Measurements from ENCODE around the gene MYO10. TPM values are rescaled to one million over a fixed set of nuclear protein-coding genes. Genes with fewer than 3 reads are reported as not detected.

MYO10 gene
- total RNA-seq, 3 donors from 2014 or later (not counting 1 experiment from before 2014, with no cell fraction given), result 0.83 to 1.2 TPM; not detected in 1

DNA sequence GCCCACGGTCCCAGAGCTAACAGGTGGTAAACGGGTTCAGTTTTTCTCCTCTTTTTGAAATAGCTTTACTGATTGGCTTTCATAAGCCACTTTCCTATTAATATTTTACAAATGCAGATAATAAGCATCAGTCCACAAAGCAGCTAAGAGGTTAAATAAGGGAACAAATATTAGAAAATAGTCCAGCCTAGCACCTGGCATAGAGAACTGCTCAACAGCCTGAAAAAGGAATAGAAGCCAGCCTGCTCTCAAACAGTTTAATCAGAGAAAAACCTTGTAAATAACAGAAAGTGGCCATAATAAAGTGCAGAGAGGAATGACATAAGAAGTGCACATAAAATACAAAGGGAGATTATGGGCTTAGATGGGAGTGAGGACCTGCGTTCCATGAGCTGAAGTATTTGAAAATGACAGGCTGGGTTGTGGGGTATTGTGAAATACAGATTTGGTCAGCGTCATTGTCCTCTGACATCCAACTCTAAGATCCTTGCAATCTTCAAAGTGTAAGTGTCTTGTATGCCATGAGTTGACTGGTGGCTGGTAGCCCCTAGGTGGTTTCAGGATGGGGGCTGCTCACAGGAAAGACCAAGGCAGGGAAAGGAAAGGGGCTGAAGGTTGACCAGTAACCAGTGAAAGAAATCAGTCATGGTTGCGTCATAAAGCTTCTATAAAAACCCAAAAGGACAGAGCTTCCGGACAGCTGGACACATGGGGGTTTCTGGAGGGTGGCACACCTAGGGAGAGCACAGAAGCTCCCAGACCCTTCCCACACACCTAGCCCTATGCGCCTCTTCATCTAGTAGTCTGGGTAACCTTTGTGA lies 32.4 kb downstream of the MYO10 start:
- WGBS (ENCODE audit: insufficient coverage), result 89% methylated on average over 7 of the region's 7 CpGs
- Histone ChIP-seq H3K4me1 (ENCODE audit: control insufficient read depth, insufficient read depth, low read length) (no peaks in the 10 kb centered on the region), H3K36me3 (ENCODE audit: control insufficient read depth, insufficient read depth, low read length) (no peaks in the 10 kb centered on the region), H3K27ac (ENCODE audit: low read length) (no peak overlapping the region), H3K4me3 (ENCODE audit: low read length) (no peak overlapping the region), H3K27me3 (ENCODE audit: control insufficient read depth, insufficient read depth, low read length) (no peaks in the 10 kb centered on the region), H3K9me3 (ENCODE audit: control insufficient read depth, insufficient read depth, low read length) (no peaks in the 10 kb centered on the region)
- Mint-ChIP-seq H3K4me3 (no peak overlapping the region), H3K4me1 (no peaks in the 10 kb centered on the region), H3K27ac (no peak overlapping the region), H3K36me3 (no peaks in the 10 kb centered on the region), H3K27me3 (ENCODE audit: low read depth in 2 of 2) (no peaks in the 10 kb centered on the region), H3K9me3 (no peaks in the 10 kb centered on the region)
- DNase-seq, result no peak
- no peak for ATAC-seq
- intact Hi-C loops (cut with micrococcal nuclease), result no loop called here
- TF ChIP-seq, protein P1, sequence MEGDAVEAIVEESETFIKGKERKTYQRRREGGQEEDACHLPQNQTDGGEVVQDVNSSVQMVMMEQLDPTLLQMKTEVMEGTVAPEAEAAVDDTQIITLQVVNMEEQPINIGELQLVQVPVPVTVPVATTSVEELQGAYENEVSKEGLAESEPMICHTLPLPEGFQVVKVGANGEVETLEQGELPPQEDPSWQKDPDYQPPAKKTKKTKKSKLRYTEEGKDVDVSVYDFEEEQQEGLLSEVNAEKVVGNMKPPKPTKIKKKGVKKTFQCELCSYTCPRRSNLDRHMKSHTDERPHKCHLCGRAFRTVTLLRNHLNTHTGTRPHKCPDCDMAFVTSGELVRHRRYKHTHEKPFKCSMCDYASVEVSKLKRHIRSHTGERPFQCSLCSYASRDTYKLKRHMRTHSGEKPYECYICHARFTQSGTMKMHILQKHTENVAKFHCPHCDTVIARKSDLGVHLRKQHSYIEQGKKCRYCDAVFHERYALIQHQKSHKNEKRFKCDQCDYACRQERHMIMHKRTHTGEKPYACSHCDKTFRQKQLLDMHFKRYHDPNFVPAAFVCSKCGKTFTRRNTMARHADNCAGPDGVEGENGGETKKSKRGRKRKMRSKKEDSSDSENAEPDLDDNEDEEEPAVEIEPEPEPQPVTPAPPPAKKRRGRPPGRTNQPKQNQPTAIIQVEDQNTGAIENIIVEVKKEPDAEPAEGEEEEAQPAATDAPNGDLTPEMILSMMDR (IDR thresholded peaks at IDR 0.05), result no peak

DNA sequence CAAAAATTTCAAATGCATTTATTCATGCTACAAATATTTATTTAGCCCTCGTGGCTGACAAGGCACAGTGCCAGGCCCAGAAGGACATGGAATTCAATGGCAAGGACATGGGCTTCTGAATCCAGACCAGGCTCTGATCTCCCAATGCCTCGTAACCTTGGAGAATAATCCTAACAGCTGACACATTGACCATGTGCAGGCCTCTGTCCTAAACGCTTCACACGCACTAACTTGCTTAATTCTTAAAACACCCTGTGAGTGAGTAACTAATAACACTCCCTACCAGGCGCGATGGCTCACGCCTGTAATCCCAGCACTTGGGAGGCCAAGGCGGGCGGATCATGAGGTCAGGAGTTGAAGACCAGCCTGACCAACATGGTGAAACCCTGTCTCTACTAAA lies 33.2 kb downstream of the MYO10 start:
- Histone ChIP-seq H3K27ac (ENCODE audit: low read length) (no peak overlapping the region), H3K4me1 (ENCODE audit: control insufficient read depth, insufficient read depth, low read length) (no peaks in the 10 kb centered on the region), H3K27me3 (ENCODE audit: control insufficient read depth, insufficient read depth, low read length) (no peaks in the 10 kb centered on the region), H3K36me3 (ENCODE audit: control insufficient read depth, insufficient read depth, low read length) (no peaks in the 10 kb centered on the region), H3K4me3 (ENCODE audit: low read length) (no peak overlapping the region), H3K9me3 (ENCODE audit: control insufficient read depth, insufficient read depth, low read length) (no peaks in the 10 kb centered on the region)
- intact Hi-C loops (cut with micrococcal nuclease), result no loop called here
- ATAC-seq (no peak), DNase-seq (no peak)
- 90% methylated on average over 9 of the region's 9 CpGs for WGBS (ENCODE audit: insufficient coverage)
- TF ChIP-seq, protein P1 (IDR thresholded peaks at IDR 0.05), result no peak
- Mint-ChIP-seq H3K27me3 (ENCODE audit: low read depth in 2 of 2) (no peaks in the 10 kb centered on the region), H3K36me3 (no peaks in the 10 kb centered on the region), H3K9me3 (no peaks in the 10 kb centered on the region), H3K4me3 (no peak overlapping the region), H3K4me1 (no peaks in the 10 kb centered on the region), H3K27ac (no peak overlapping the region)

DNA sequence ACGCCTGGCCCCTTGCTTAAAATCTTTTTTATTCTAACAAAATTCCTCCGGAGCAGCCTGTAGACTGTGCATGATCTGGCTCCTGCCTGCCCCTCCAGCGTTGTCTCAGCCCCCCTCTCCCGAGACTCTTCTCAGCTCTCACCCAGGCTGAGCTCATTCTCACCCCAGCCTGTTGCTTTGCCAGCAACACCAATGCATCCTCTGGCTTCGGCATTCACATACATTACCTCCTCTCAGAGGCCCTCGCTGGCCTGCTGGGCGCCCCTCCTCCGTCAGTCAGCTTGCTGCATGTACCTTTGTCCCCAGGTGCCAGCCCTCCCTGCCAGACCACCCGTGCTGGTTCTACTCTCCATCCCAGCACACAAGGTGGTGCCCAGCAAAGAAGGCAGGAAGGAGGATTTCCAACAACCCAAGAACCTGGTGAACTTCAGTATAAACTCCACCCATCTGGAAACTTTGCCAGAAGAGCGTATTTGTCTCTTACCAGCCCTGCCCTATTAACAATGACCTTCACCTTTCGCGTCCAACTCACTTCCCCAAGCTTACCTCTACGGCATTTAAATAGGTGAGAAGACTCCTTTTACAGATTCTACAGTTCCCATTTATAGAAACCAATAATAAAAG lies 35.0 kb downstream of the MYO10 start:
- Mint-ChIP-seq H3K4me3 (no peak overlapping the region), H3K27me3 (ENCODE audit: low read depth in 2 of 2) (no peaks in the 10 kb centered on the region), H3K9me3 (no peaks in the 10 kb centered on the region), H3K4me1 (no peaks in the 10 kb centered on the region), H3K36me3 (no peaks in the 10 kb centered on the region), H3K27ac (no peak overlapping the region)
- intact Hi-C loops (cut with micrococcal nuclease), result no loop called here
- no peaks in the 10 kb centered on the region for H3K4me1 ChIP-seq (ENCODE audit: control insufficient read depth, insufficient read depth, low read length)
- H3K27me3 ChIP-seq (ENCODE audit: control insufficient read depth, insufficient read depth, low read length), result no peaks in the 10 kb centered on the region
- H3K9me3 ChIP-seq (ENCODE audit: control insufficient read depth, insufficient read depth, low read length), result no peaks in the 10 kb centered on the region
- TF ChIP-seq, protein P1 (IDR thresholded peaks at IDR 0.05), result no peak
- no peak overlapping the region for H3K4me3 ChIP-seq (ENCODE audit: low read length)
- DNase-seq, result no peak
- no peaks in the 10 kb centered on the region for H3K36me3 ChIP-seq (ENCODE audit: control insufficient read depth, insufficient read depth, low read length)
- 88% methylated on average over 13 of the region's 13 CpGs for WGBS (ENCODE audit: insufficient coverage)
- ATAC-seq, result no peak
- H3K27ac ChIP-seq (ENCODE audit: low read length), result no peak overlapping the region

All from natural killer cell (primary cell).